Activated T-helper 1 cell treated with anti-CD3 and anti-CD28 coated beads, Interleukin-12 subunit alpha, Interleukin-12 subunit beta, Interleukin-2, Interleukin-4 antibody, amounts not matched to agents 30 ng/mL and 10 ng/mL and 1 ng/mL, durations not matched to agents 14 hours and 24 hours and 36 hours (primary cell): ENCODE data around the gene PRICKLE4. TPM values are rescaled to one million over a fixed set of nuclear protein-coding genes. Genes with fewer than 3 reads are reported as not detected.
"Not testable (repeated sequence)": the region's sequence is repeated elsewhere in the genome, so short reads cannot be mapped to it uniquely, and the experiment has no call there.

Source experiments
- DNase-seq: peaks from one replicate; pipeline ENCODE4 v3.0.0; 2021; ENCODE audit warnings: low spot score
- H3K27ac Mint-ChIP-seq: one replicate; pipeline ENCODE4 v1.8.0; 2021; ENCODE audit warnings: mild to moderate bottlenecking, mixed read lengths
- H3K27me3 Mint-ChIP-seq: one replicate; pipeline ENCODE4 v1.8.0; 2022; ENCODE audit warnings: mild to moderate bottlenecking, moderate library complexity, mixed read lengths; ENCODE audit not compliant: insufficient read depth
- H3K36me3 Mint-ChIP-seq: one replicate; pipeline ENCODE4 v1.8.0; 2021; ENCODE audit warnings: low read depth, mixed read lengths
- H3K4me1 Mint-ChIP-seq: one replicate; pipeline ENCODE4 v1.8.0; 2021; ENCODE audit warnings: low read depth, mixed read lengths
- H3K4me3 Mint-ChIP-seq: one replicate; pipeline ENCODE4 v1.8.0; 2021; ENCODE audit warnings: mild to moderate bottlenecking, moderate library complexity, mixed read lengths
- H3K9me3 Mint-ChIP-seq: one replicate; pipeline ENCODE4 v1.8.0; 2021; ENCODE audit warnings: mixed read lengths
- intact Hi-C: fragments of 100-400 bp; cut with micrococcal nuclease; formaldehyde crosslinking; loops from one replicate; pipeline ENCODE4 v1.15.1; 2024
- total RNA-seq: library from RNA; stranded (reverse); gene quantifications from 2 replicates; pipeline ENCODE4 v1.2.3, GENCODE V29; 2022

PRICKLE4 gene
- total RNA-seq, 1 donor from 2014 or later: not detected

DNA sequence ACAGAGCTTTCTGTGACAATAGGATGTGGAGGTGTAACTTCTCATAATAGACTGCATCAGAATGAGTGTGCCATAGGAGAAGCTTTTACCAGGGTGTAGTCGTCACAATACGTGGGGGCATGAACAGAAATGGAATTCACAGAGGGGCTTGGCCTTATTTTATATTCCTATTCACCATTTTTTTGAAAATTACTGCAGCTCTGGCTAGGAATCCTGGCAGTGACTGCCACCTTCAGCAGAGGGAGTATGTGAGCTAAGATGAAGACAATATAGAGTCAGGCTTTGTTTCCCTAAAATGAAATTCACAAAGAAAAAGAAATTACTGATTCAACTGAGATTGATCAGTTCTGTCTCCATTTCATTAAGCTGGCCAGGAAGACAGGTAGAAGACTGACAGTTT is 20.8 kb downstream of the PRICKLE4 start:
- H3K27ac Mint-ChIP-seq: no peak overlapping the region
- intact Hi-C loops: loop anchor here (1.0 kb wide), 1 partner anchor 243 kb away; no protein-coding TSS in a partner anchor
- no peaks in the 10 kb centered on the region for H3K27me3 Mint-ChIP-seq

GRCh38 chr6:41805830-41806774 is 25.5 kb downstream of the PRICKLE4 start:
- no peaks in the 10 kb centered on the region for H3K27me3 Mint-ChIP-seq
- DNase-seq: no peak
- no peaks in the 10 kb centered on the region for H3K36me3 Mint-ChIP-seq
- intact Hi-C loops: no loop called here
- H3K4me3 Mint-ChIP-seq: no peak overlapping the region
- H3K4me1 Mint-ChIP-seq: no peaks in the 10 kb centered on the region
- no peaks in the 10 kb centered on the region for H3K9me3 Mint-ChIP-seq
- H3K27ac Mint-ChIP-seq: no peak overlapping the region

More for the DNA sequence above, 20.8 kb downstream of the PRICKLE4 start:
- Mint-ChIP-seq H3K4me1 (no peaks in the 10 kb centered on the region), H3K36me3 (peaks cover 2% of the 10 kb centered on the region), H3K9me3 (no peaks in the 10 kb centered on the region), H3K4me3 (no peak overlapping the region)
- DNase-seq: no peak

GRCh38 chr6:41811095-41811494 is 30.5 kb downstream of the PRICKLE4 start:
- no peak overlapping the region for H3K4me3 Mint-ChIP-seq
- no peaks in the 10 kb centered on the region for H3K9me3 Mint-ChIP-seq
- no peaks in the 10 kb centered on the region for H3K27me3 Mint-ChIP-seq
- intact Hi-C loops: no loop called here
- no peak overlapping the region for H3K27ac Mint-ChIP-seq
- DNase-seq: no peak
- no peaks in the 10 kb centered on the region for H3K36me3 Mint-ChIP-seq
- no peaks in the 10 kb centered on the region for H3K4me1 Mint-ChIP-seq

DNA sequence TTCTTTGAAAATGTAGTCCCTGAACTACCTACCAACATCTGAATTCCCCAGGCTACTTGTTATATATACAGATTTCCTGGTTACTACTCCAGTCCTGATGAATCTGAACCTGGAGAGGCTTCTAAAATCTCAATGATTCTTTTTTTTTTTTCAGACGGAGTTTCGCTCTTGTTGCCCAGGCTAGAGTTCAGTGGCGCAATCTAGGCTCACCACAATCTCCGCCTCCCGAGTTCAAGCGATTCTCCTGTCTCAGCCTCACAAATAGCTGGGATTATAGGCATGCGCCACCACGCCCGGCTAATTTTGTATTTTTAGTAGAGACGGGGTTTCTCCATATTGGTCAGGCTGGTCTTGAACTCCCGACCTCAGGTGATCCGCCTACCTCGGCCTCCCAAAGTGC is 31.4 kb downstream of the PRICKLE4 start:
- H3K4me3 Mint-ChIP-seq, H3K27ac Mint-ChIP-seq, H3K4me1 Mint-ChIP-seq, intact Hi-C loops, H3K27me3 Mint-ChIP-seq, H3K36me3 Mint-ChIP-seq, H3K9me3 Mint-ChIP-seq, DNase-seq: not testable (repeated sequence)

DNA sequence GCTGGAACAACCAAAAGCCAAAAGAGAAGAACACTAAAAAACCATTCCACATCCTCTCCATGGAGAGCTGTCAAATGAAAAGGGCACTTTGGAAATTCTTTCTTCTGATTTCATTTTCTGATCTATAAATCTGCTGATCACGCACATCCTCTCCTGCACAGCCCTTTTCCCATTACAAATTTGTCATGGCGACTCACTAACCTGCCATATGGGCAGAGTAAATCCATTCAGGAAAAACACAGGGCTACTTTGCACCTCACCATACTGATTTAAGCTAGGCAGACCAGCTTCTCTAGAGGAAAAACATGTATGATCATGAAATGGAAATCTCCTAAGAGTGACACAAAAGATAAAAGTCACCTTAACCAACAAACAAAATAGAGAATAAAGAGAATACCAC is 32.9 kb downstream of the PRICKLE4 start:
- intact Hi-C loops: no loop called here
- Mint-ChIP-seq H3K36me3 (no peaks in the 10 kb centered on the region), H3K4me3 (no peak overlapping the region), H3K9me3 (no peaks in the 10 kb centered on the region), H3K27me3 (no peaks in the 10 kb centered on the region), H3K4me1 (no peaks in the 10 kb centered on the region), H3K27ac (no peak overlapping the region)
- no peak for DNase-seq

GRCh38 chr6:41813956-41814355 is 33.4 kb downstream of the PRICKLE4 start:
- H3K27me3 Mint-ChIP-seq: no peaks in the 10 kb centered on the region
- intact Hi-C loops: no loop called here
- no peak for DNase-seq
- H3K27ac Mint-ChIP-seq: no peak overlapping the region
- H3K36me3 Mint-ChIP-seq: no peaks in the 10 kb centered on the region
- no peak overlapping the region for H3K4me3 Mint-ChIP-seq
- no peaks in the 10 kb centered on the region for H3K9me3 Mint-ChIP-seq
- H3K4me1 Mint-ChIP-seq: no peaks in the 10 kb centered on the region

GRCh38 chr6:41814629-41815028 is 34.0 kb downstream of the PRICKLE4 start:
- H3K4me3 Mint-ChIP-seq: no peak overlapping the region
- intact Hi-C loops: no loop called here
- H3K36me3 Mint-ChIP-seq: no peaks in the 10 kb centered on the region
- no peaks in the 10 kb centered on the region for H3K4me1 Mint-ChIP-seq
- no peak overlapping the region for H3K27ac Mint-ChIP-seq
- DNase-seq: no peak
- H3K27me3 Mint-ChIP-seq: no peaks in the 10 kb centered on the region
- no peaks in the 10 kb centered on the region for H3K9me3 Mint-ChIP-seq

- no peaks in the 10 kb centered on the region for H3K9me3 Mint-ChIP-seq
These were observed 35.0 kb downstream of the PRICKLE4 start for GRCh38 chr6:41815587-41815986.

GRCh38 chr6:41818271-41819054 is 37.9 kb downstream of the PRICKLE4 start:
- intact Hi-C loops: no loop called here
- H3K4me3 Mint-ChIP-seq: no peak overlapping the region
- no peaks in the 10 kb centered on the region for H3K9me3 Mint-ChIP-seq
- no peak for DNase-seq
- H3K27ac Mint-ChIP-seq: no peak overlapping the region
- no peaks in the 10 kb centered on the region for H3K27me3 Mint-ChIP-seq
- H3K4me1 Mint-ChIP-seq: no peaks in the 10 kb centered on the region
- no peaks in the 10 kb centered on the region for H3K36me3 Mint-ChIP-seq

More at GRCh38 chr6:41815587-41815986, 35.0 kb downstream of the PRICKLE4 start:
- DNase-seq: no peak
- H3K4me1 Mint-ChIP-seq: no peaks in the 10 kb centered on the region
- H3K4me3 Mint-ChIP-seq: no peak overlapping the region
- no peaks in the 10 kb centered on the region for H3K36me3 Mint-ChIP-seq
- no peaks in the 10 kb centered on the region for H3K27me3 Mint-ChIP-seq
- H3K27ac Mint-ChIP-seq: no peak overlapping the region
- intact Hi-C loops: no loop called here

- H3K4me1 Mint-ChIP-seq: no peaks in the 10 kb centered on the region
- no peak overlapping the region for H3K4me3 Mint-ChIP-seq
- no peak for DNase-seq
- intact Hi-C loops: no loop called here
- no peaks in the 10 kb centered on the region for H3K36me3 Mint-ChIP-seq
- H3K27me3 Mint-ChIP-seq: no peaks in the 10 kb centered on the region
- H3K9me3 Mint-ChIP-seq: no peaks in the 10 kb centered on the region
- no peak overlapping the region for H3K27ac Mint-ChIP-seq
These were observed 40.7 kb downstream of the PRICKLE4 start for GRCh38 chr6:41821266-41821665.

GRCh38 chr6:41822021-41822420 is 41.4 kb downstream of the PRICKLE4 start:
- no peak overlapping the region for H3K27ac Mint-ChIP-seq
- no peaks in the 10 kb centered on the region for H3K9me3 Mint-ChIP-seq
- H3K36me3 Mint-ChIP-seq: no peaks in the 10 kb centered on the region
- no peak for DNase-seq
- no peaks in the 10 kb centered on the region for H3K27me3 Mint-ChIP-seq
- intact Hi-C loops: no loop called here
- H3K4me1 Mint-ChIP-seq: no peaks in the 10 kb centered on the region
- no peak overlapping the region for H3K4me3 Mint-ChIP-seq

DNA sequence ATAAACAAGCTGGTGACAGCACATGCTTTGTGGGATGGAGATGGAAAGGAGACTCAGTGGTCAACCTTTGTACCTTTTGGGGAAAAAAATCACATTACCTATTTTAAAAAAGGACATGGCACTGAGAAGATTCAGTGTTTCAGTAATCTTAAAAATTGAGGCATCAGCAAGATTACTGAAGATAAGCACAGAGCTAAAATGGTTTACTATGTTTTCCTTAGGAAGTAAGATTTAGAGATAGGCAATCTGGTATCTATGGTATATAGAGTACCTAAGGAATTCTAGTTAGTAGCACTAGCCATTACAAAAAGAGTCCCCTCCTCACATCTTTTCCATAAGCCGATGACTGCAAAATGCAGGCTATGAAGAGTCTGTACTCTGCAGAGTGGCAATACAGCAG is 42.6 kb downstream of the PRICKLE4 start:
- Mint-ChIP-seq H3K27ac (no peak overlapping the region), H3K27me3 (no peaks in the 10 kb centered on the region), H3K4me1 (no peaks in the 10 kb centered on the region), H3K4me3 (no peak overlapping the region), H3K36me3 (no peaks in the 10 kb centered on the region), H3K9me3 (no peaks in the 10 kb centered on the region)
- intact Hi-C loops: no loop called here
- no peak for DNase-seq
